HepG2 (cell line): Measurements from ENCODE around the gene NSUN5. TPM values are rescaled to one million over a fixed set of nuclear protein-coding genes. Genes with fewer than 3 reads are reported as not detected.
A peak's percentile ranks its signal among the peaks of the same experiment; 100 is the strongest.

ENCODE experiments used
- ARID5B ChIP-seq: IDR thresholded peaks from 2 replicates; pipeline ENCODE4 v1.4.0; 2020; ENCODE audit warnings: mild to moderate bottlenecking, missing genetic modification reagents
- BCL6 ChIP-seq: IDR thresholded peaks from 2 replicates; pipeline ENCODE4 v1.6.1; 2016; ENCODE audit warnings: missing genetic modification reagents, missing compliant biosample characterization
- CBFB ChIP-seq: sonication (generic); formaldehyde crosslinking; IDR thresholded peaks from 2 replicates; pipeline ENCODE4 v1.4.0; 2020; ENCODE audit warnings: missing genetic modification reagents
- CBX5 ChIP-seq: sonication (generic); formaldehyde crosslinking; IDR thresholded peaks from 2 replicates; pipeline ENCODE4 v1.4.0; 2020; ENCODE audit warnings: missing genetic modification reagents, borderline replicate concordance
- CEBPG ChIP-seq: IDR thresholded peaks from 2 replicates; pipeline ENCODE4 v1.6.1; 2016
- DRAP1 ChIP-seq: IDR thresholded peaks from 2 replicates; pipeline ENCODE4 v1.6.1; 2016; ENCODE audit warnings: missing genetic modification reagents, missing compliant biosample characterization
- ETV5 ChIP-seq: IDR thresholded peaks from 2 replicates; pipeline ENCODE4 v1.6.1; 2018; ENCODE audit warnings: missing biosample characterization, missing genetic modification reagents, inconsistent platforms, borderline replicate concordance
- FOXO1 ChIP-seq: sonication (generic); formaldehyde crosslinking; IDR thresholded peaks from 2 replicates; pipeline ENCODE4 v1.4.0; 2020; ENCODE audit warnings: missing genetic modification reagents
- FOXP4 ChIP-seq: sonication (generic); formaldehyde crosslinking; IDR thresholded peaks from 2 replicates; pipeline ENCODE4 v1.4.0; 2020; ENCODE audit warnings: missing genetic modification reagents
- GABPB1 ChIP-seq: IDR thresholded peaks from 2 replicates; pipeline ENCODE4 v1.6.1; 2016; ENCODE audit warnings: mild to moderate bottlenecking, missing genetic modification reagents, moderate library complexity, missing compliant biosample characterization
- GATAD2A ChIP-seq: IDR thresholded peaks from 2 replicates; pipeline ENCODE4 v1.6.1; 2016
- HDAC1 ChIP-seq: sonication (generic); formaldehyde crosslinking; IDR thresholded peaks from 2 replicates; pipeline ENCODE4 v1.5.1; 2020; ENCODE audit warnings: mild to moderate bottlenecking, missing genetic modification reagents
- HDAC2 ChIP-seq: sonication (generic); formaldehyde crosslinking; IDR thresholded peaks from 2 replicates; pipeline ENCODE4 v1.4.0; 2020; ENCODE audit warnings: missing genetic modification reagents
- HNF4A ChIP-seq: sonication (generic); formaldehyde crosslinking; IDR thresholded peaks from 2 replicates; pipeline ENCODE4 v1.4.0; 2020; ENCODE audit warnings: missing genetic modification reagents
- KMT2B ChIP-seq: IDR thresholded peaks from 2 replicates; pipeline ENCODE4 v1.6.1; 2016; ENCODE audit warnings: missing genetic modification reagents, missing compliant biosample characterization
- NFYB ChIP-seq: sonication (generic); formaldehyde crosslinking; IDR thresholded peaks from 2 replicates; pipeline ENCODE4 v1.4.0; 2020; ENCODE audit warnings: missing genetic modification reagents
- PHF8 ChIP-seq: sonication (generic); formaldehyde crosslinking; IDR thresholded peaks from 2 replicates; pipeline ENCODE4 v1.5.0; 2020; ENCODE audit warnings: missing genetic modification reagents
- SALL2 ChIP-seq: sonication (generic); formaldehyde crosslinking; IDR thresholded peaks from 2 replicates; pipeline ENCODE4 v1.8.1; 2023; ENCODE audit warnings: mild to moderate bottlenecking, missing genetic modification reagents, inconsistent platforms
- SAP130 ChIP-seq: IDR thresholded peaks from 2 replicates; pipeline ENCODE4 v1.6.1; 2016; ENCODE audit warnings: low read depth
- SIX4 ChIP-seq: sonication (generic); formaldehyde crosslinking; IDR thresholded peaks from 2 replicates; pipeline ENCODE4 v1.4.0; 2020; ENCODE audit warnings: missing genetic modification reagents
- SOX13 ChIP-seq, 3 experiments: fragments of 450-650 bp in 1 of 3; sonication (generic) in 1 of 3; formaldehyde crosslinking in 1 of 3; IDR thresholded peaks in 2 of 3; conservative IDR thresholded peaks in 1 of 3; 2 replicates each; pipeline versions ENCODE4 v1.5.0 to v1.6.1; 2016 to 2020; ENCODE audit warnings: antibody characterized with exemption in 1 of 3, mild to moderate bottlenecking in 1 of 3, missing compliant biosample characterization in 1 of 3, missing genetic modification reagents in 1 of 3, moderate library complexity in 1 of 3
- SOX5 ChIP-seq: IDR thresholded peaks from 2 replicates; pipeline ENCODE4 v1.6.1; 2016; ENCODE audit warnings: borderline replicate concordance
- ZBTB7B ChIP-seq: sonication (generic); formaldehyde crosslinking; IDR thresholded peaks from 2 replicates; pipeline ENCODE4 v1.4.0; 2020; ENCODE audit warnings: missing genetic modification reagents
- ZMYM3 ChIP-seq: sonication (generic); formaldehyde crosslinking; IDR thresholded peaks from 2 replicates; pipeline ENCODE4 v1.5.1; 2020; ENCODE audit warnings: mild to moderate bottlenecking, missing genetic modification reagents
- ZNF143 ChIP-seq: sonication (generic); formaldehyde crosslinking; IDR thresholded peaks from 2 replicates; pipeline ENCODE4 v1.4.0; 2020; ENCODE audit warnings: missing genetic modification reagents
- ZNF644 ChIP-seq: IDR thresholded peaks from 2 replicates; pipeline ENCODE4 v1.6.1; 2016; ENCODE audit warnings: low read depth
- ZSCAN21 ChIP-seq: sonication (generic); formaldehyde crosslinking; IDR thresholded peaks from 2 replicates; pipeline ENCODE4 v1.8.0; 2022; ENCODE audit warnings: mild to moderate bottlenecking, missing genetic modification reagents, moderate library complexity, borderline replicate concordance
- ZSCAN9 ChIP-seq: IDR thresholded peaks from 2 replicates; pipeline ENCODE4 v1.6.1; 2016; ENCODE audit warnings: borderline replicate concordance
- polyA plus RNA-seq, 8 experiments: library from polyadenylated mRNA; depleted of rRNA in 3 of 8; stranded (reverse) in 7 of 8; unstranded in 1 of 8; fragments of >200 nt; fragmentation: Illumina TruSeq in 4 of 8; extraction: Trizol in 4 of 8; gene quantifications; 2 replicates each; pipeline versions ENCODE4 v1.2.1 to v1.2.3, GENCODE V29; 2011 to 2016; ENCODE audit warnings: low read depth in 4 of 8, missing spikeins in 1 of 8, mixed read lengths in 1 of 8; ENCODE audit not compliant: insufficient read depth in 1 of 8
- total RNA-seq, 5 experiments: library from RNA; depleted of rRNA; stranded (reverse); fragments of >200 nt; fragmentation: Illumina TruSeq; extraction: Trizol; gene quantifications; 2 replicates each; pipeline ENCODE4 v1.2.3, GENCODE V29; 2016; ENCODE audit warnings: low read depth in 1 of 5

NSUN5 gene
- total and polyA plus RNA-seq, 2 of the 13 experiments (the other 11 are each of a cell fraction or from before 2014, with no cell fraction given), result 19.9 to 35.8 TPM

GRCh38 chr7:73325424-73325823, 16.8 kb upstream of the NSUN5 start (continued):
- TF ChIP-seq FOXP4 (peak; percentile 72), ZSCAN21 (CRISPR knock-in tag) (peak; percentile 47; the same call in 1 of the 2 replicates), ZMYM3 (CRISPR knock-in tag) (peak; percentile 85), GABPB1 (peak; percentile 41), HDAC2 (CRISPR knock-in tag) (peak; percentile 81), GATAD2A (CRISPR knock-in tag) (peak; percentile 88), SOX5 (peak; percentile 97), ARID5B (CRISPR knock-in tag) (peak; percentile 89), ZNF143 (CRISPR knock-in tag) (peak; percentile 77), ZNF644 (CRISPR knock-in tag) (peak; percentile 78), ETV5 (CRISPR knock-in tag) (0 out of 2 replicates have a peak, but pooled peaks have one; percentile 21), SOX13 (IDR thresholded peaks at IDR 0.05) (peak; percentile 89), SOX13 (CRISPR knock-in tag; conservative IDR thresholded peaks at IDR 0.05 in 1 of 2, IDR thresholded peaks at IDR 0.05 in 1 of 2) (peak in 1 of 2 experiments; percentile 96; a peak in 2 of 4 replicates), SIX4 (CRISPR knock-in tag) (peak; percentile 57; the same call in 1 of the 2 replicates), NFYB (CRISPR knock-in tag) (0 out of 2 replicates have a peak, but pooled peaks have one; percentile 13), DRAP1 (peak; percentile 68; the same call in 1 of the 2 replicates), PHF8 (peak; percentile 55), SAP130 (CRISPR knock-in tag) (peak; percentile 91), CBFB (peak; percentile 55; the same call in 1 of the 2 replicates), SALL2 (CRISPR knock-in tag) (peak; percentile 31; the same call in 1 of the 2 replicates), CBX5 (CRISPR knock-in tag) (peak; percentile 68; the same call in 1 of the 2 replicates), HNF4A (CRISPR knock-in tag) (peak; percentile 82), HDAC1 (CRISPR knock-in tag) (peak; percentile 74), KMT2B (CRISPR knock-in tag) (peak; percentile 42; the same call in 1 of the 2 replicates), CEBPG (CRISPR knock-in tag) (peak; percentile 86), BCL6 (CRISPR knock-in tag) (peak; percentile 72), ZBTB7B (CRISPR knock-in tag) (peak; percentile 68; the same call in 1 of the 2 replicates), FOXO1 (CRISPR knock-in tag) (peak; percentile 70; the same call in 1 of the 2 replicates), ZSCAN9 (CRISPR knock-in tag) (peak; percentile 63; the same call in 1 of the 2 replicates)
